Effector memory CD4-positive, alpha-beta T cell (primary cell): Measurements from ENCODE around the gene KLK15.

Experiments
- DNase-seq, 3 donors: peaks; one replicate each; pipeline ENCODE4 v3.0.0-alpha.2; 2020
- H3K27ac ChIP-seq: 2 replicates; pipeline ENCODE4 v1.7.0; 2013; ENCODE audit warnings: mild to moderate bottlenecking, low read length, moderate library complexity; ENCODE audit not compliant: insufficient read depth, poor library complexity, severe bottlenecking
- H3K27me3 ChIP-seq: replicated peaks from 2 replicates; pipeline ENCODE4 v1.7.0; 2013; ENCODE audit warnings: mild to moderate bottlenecking, low read length; ENCODE audit not compliant: insufficient read depth, control insufficient read depth, poor library complexity, severe bottlenecking
- H3K36me3 ChIP-seq: 2 replicates; pipeline ENCODE4 v1.7.0; 2013; ENCODE audit warnings: mild to moderate bottlenecking, low read length, moderate library complexity; ENCODE audit not compliant: control insufficient read depth, insufficient read depth
- H3K4me1 ChIP-seq: 2 replicates; pipeline ENCODE4 v1.7.0; 2013; ENCODE audit warnings: low read length, mild to moderate bottlenecking; ENCODE audit not compliant: control insufficient read depth, insufficient read depth, poor library complexity, severe bottlenecking
- H3K4me3 ChIP-seq: 2 replicates; pipeline ENCODE4 v1.7.0; 2013; ENCODE audit warnings: low read length, low read depth, mild to moderate bottlenecking; ENCODE audit not compliant: insufficient read depth, poor library complexity, severe bottlenecking
- H3K9me3 ChIP-seq: 2 replicates; pipeline ENCODE4 v1.7.0; 2013; ENCODE audit warnings: mild to moderate bottlenecking, low read length, moderate library complexity; ENCODE audit not compliant: control insufficient read depth

Gene KLK15

DNA sequence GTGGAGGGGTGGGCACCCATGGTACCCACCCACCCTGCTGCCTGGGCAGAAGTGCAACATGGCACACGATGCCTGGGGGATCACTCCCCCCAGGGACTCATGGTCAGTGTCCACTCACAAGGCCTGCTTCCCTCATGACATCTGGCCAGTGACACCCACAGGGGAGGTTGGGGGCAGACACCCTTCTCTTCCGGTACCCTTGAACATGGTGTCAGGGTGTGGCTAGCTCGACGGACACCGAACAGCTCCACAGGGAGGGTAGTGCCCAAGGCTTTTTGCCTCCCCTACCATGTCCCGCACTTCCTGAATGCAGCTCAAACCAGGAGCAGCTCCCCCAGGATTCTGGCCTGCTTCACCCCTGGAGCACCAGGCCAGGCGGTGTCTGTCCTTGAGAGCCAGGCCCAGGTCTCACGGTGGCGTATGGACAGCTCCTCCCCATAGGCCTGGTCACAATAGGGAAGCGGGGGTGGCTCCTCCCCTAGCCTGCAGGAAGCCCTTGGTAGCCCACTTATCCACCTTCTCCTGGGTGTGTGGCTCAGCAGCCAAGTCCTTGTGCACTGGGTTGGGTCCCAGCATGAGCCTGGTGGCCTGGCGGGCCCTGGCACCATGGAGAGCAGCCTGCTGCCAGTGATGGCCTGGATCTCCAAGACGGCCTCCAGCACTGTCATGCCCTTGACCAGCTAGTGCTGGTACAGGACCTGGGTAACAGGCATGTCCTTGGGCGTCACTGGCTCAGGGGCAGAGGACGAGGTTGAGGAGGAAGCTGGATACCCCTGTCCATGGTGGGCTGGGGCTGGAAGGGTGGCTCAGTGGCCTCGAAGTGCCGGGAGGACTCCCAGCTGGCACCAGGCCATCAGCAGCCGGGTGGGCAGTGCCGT is 35.4 kb downstream of the KLK15 start:
- no peak for DNase-seq
- no peak overlapping the region for H3K4me3 ChIP-seq
- no peaks in the 10 kb centered on the region for H3K27me3 ChIP-seq
- H3K9me3 ChIP-seq, result no peaks in the 10 kb centered on the region
- peaks cover under 1% of the 10 kb centered on the region for H3K4me1 ChIP-seq
- peaks cover 25% of the 10 kb centered on the region for H3K36me3 ChIP-seq
- no peak overlapping the region for H3K27ac ChIP-seq

- no peak for DNase-seq
- Histone ChIP-seq H3K9me3 (no peaks in the 10 kb centered on the region), H3K4me3 (no peak overlapping the region), H3K27ac (no peak overlapping the region), H3K36me3 (peaks cover 25% of the 10 kb centered on the region), H3K27me3 (no peaks in the 10 kb centered on the region), H3K4me1 (no peaks in the 10 kb centered on the region)
Observed at GRCh38 chr19:50797429-50797780, 36.0 kb downstream of the KLK15 start.

DNA sequence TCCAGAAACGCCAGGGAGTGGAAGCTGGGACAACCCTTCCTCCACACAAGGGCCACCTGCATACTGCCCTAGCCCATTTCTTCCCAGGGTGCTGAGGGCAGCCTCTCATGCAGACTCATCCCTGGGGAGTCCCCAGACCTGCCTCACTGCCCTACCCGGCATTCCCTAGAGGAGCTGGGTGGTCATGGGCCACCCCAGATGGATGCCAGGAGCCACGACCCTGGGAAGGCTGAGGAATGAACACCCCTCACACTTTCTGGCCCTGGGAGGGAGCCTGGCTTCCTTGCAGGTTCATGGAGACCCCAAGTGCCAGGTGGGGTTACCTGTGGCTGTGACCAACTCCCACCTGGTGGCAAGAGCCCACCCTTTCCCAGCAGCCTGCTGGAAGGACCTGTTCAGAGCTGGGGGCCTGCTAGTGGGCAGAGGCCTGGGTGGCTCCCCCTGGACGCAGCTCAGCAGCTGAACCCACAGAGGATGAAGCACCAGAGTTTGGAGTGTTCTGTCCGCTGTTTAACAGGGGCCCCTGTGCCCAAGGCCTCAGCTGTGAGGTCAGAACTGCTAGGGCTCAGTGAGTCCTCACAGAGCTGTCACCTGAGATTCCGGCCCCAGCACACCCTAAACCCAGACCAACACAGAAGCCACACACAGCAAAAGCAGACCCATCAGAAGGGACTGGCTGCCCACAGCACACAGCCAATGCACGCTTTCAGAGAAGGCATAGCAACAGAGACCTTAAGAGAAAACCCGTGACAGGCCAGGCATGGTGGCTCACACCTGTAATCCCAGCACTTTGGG is 36.5 kb downstream of the KLK15 start:
- Histone ChIP-seq H3K36me3 (peaks cover 21% of the 10 kb centered on the region), H3K27ac (no peak overlapping the region), H3K27me3 (no peaks in the 10 kb centered on the region), H3K9me3 (no peaks in the 10 kb centered on the region), H3K4me3 (no peak overlapping the region), H3K4me1 (no peaks in the 10 kb centered on the region)
- no peak for DNase-seq

- no peaks in the 10 kb centered on the region for H3K4me1 ChIP-seq
- no peak overlapping the region for H3K27ac ChIP-seq
- no peak for DNase-seq
- H3K9me3 ChIP-seq, result no peaks in the 10 kb centered on the region
- peaks cover 19% of the 10 kb centered on the region for H3K36me3 ChIP-seq
- H3K27me3 ChIP-seq, result no peaks in the 10 kb centered on the region
- no peak overlapping the region for H3K4me3 ChIP-seq
Observed at GRCh38 chr19:50796128-50796633, 37.2 kb downstream of the KLK15 start.

DNA sequence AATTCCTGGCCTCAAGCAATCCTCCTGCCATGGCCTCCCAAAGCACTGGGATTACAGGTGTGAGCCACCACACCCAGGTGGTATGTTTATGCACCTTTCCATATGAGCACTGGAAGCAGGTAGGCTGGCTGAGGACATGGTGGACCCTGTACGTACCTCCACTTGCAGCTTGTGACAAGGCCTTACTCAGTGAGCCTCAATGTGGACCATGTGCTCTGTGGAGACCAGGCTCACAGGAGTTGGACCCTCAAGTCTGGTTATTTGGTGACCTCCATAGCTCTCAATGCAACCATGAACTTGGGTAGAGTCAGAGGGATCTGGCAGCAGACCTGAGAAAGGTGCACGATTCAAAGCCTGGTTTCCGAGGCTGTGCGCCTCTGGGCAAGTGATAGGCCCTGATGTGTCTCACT is 37.7 kb downstream of the KLK15 start:
- Histone ChIP-seq H3K36me3 (peaks cover 17% of the 10 kb centered on the region), H3K4me3 (no peak overlapping the region), H3K27ac (no peak overlapping the region), H3K27me3 (no peaks in the 10 kb centered on the region), H3K9me3 (no peaks in the 10 kb centered on the region), H3K4me1 (no peaks in the 10 kb centered on the region)
- no peak for DNase-seq

DNA sequence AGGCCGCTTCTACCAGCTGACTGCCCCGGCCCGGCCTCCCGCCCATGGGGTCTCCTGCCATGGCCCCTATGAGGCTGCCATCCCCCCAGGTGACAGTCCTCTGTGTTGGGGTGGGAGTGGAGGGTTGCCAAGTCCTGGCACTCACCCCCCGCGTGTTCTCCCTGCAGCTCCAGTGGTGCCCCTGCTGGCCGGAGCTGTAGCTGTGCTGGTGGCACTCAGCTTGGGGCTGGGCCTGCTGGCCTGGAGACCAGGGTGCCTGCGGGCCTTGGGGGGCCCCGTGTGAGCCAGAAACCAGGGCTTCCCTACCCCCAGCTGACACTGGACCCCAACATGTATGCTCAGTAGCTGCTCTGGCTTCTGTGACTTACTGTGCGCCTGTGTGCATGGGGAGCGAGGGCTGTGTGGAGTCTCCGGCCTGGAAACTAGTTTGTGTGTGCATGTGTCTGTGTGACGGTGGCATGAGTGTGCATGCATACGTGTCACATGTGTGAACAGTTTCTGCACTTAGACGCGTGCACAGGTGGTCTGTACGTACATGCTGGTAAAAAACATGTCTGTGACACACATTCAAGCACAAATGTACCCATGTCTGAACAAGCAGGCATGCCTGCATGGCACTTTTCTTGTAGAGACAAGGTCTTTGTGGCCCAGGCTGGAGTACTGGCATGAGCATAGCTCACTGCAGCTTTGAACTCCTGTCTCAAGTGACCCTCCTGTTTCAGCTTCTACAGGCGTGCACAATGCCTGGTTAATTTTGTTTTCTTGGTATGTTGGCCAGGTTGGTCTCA is 38.3 kb downstream of the KLK15 start:
- no peak for DNase-seq
- no peak overlapping the region for H3K4me3 ChIP-seq
- peaks cover 17% of the 10 kb centered on the region for H3K36me3 ChIP-seq
- no peaks in the 10 kb centered on the region for H3K4me1 ChIP-seq
- H3K9me3 ChIP-seq, result no peaks in the 10 kb centered on the region
- no peaks in the 10 kb centered on the region for H3K27me3 ChIP-seq
- no peak overlapping the region for H3K27ac ChIP-seq

- no peaks in the 10 kb centered on the region for H3K27me3 ChIP-seq
- H3K9me3 ChIP-seq, result no peaks in the 10 kb centered on the region
- DNase-seq, result no peak
Observed at GRCh38 chr19:50794074-50794875, 39.1 kb downstream of the KLK15 start.

GRCh38 chr19:50793558-50794065 is 39.8 kb downstream of the KLK15 start:
- Histone ChIP-seq H3K27me3 (no peaks in the 10 kb centered on the region), H3K36me3 (peaks cover 13% of the 10 kb centered on the region), H3K4me1 (no peaks in the 10 kb centered on the region), H3K9me3 (no peaks in the 10 kb centered on the region), H3K27ac (no peak overlapping the region), H3K4me3 (no peak overlapping the region)
- no peak for DNase-seq

More at GRCh38 chr19:50794074-50794875, 39.1 kb downstream of the KLK15 start:
- H3K27ac ChIP-seq, result no peak overlapping the region
- peaks cover 17% of the 10 kb centered on the region for H3K36me3 ChIP-seq
- no peaks in the 10 kb centered on the region for H3K4me1 ChIP-seq
- H3K4me3 ChIP-seq, result no peak overlapping the region
